Measurements from ENCODE around the gene HS3ST6.
A peak's percentile ranks its signal among the peaks of the same experiment; 100 is the strongest.

Gene HS3ST6

GRCh38 chr16:1874854-1875253 is 43.4 kb downstream of the HS3ST6 start:
- DNase-seq: no peak

- peak; percentile 47 for DNase-seq
Observed at GRCh38 chr16:1871974-1872635, 46.1 kb downstream of the HS3ST6 start, which contains the start of gene MEIOB. MEIOB (minus strand) TSS chr16:1872164; CDS start chr16:1868175, 3,989 bp downstream.

- DNase-seq: peak; percentile 81
Observed at GRCh38 chr16:1870365-1871082, 47.7 kb downstream of the HS3ST6 start.

DNA sequence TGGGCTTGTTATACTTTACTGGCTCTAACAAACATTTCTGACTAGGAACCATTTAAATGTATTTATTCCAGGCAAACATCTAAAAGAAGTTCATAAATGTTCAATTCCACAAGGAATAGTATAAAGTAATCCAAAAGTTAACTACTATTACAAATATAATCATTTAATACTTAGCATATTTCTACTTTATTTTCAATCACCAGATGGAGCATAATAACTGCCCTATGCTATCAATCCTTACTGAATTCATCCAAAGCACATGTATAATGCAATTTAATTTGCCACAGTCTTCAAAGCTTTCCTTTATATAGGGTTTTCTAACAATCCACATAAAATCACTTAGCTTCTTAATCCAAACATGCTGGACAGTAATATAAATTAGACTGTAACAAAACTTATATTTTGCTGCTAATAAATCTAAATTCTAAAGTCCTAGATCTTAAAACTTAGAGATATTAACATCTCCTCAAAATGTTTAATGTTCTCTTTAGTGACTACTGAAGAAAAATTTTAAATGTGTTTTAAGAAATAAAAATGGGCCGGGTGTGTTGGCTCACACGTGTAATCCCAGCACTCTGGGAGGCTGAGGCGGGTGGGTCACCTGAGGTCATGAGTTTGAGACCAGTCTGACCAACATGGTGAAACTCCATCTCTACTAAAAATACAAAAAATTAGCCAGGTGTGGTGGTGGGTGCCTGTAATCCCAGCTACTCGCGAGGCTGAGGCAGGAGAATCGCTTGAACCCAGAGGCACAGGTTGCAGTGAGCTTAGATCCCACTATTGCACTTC is 52.1 kb downstream of the HS3ST6 start:
- DNase-seq: no peak

DNA sequence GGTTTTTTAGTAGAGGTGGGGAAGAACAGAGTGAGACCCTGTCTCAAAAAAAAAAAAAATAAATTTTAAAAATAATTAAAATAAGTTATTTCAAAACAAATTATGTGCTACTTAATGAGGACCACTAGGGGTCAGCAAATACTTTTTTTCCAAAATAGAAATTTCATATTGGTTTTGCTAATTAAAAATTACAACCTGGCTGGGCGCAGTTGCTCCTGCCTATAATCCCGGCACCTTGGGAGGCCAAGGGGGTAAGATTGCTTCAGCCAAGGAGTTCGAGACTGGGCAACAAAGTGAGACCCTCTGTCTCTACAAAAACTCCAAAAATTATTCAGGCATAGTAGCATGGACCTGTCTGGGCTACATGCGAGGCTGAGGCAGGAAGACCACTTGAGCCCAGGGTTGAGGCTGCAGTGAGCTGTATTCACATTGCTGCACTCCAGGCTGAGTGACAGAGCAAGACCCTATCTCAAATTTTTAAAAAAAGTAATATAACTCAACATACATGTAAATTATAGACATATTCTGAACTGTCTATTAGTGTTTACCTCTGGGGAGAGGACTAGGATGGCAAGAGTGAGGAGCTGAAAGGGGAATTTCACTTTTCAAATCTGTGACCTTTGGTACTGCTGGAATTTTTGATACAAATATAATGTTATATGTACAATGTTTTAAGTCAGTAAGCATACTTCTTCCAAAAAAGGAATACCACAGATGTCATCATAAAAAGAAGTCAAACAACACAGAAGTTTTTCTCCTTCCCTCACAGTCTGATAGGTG is 54.3 kb downstream of the HS3ST6 start:
- peak; percentile 44 for DNase-seq

DNA sequence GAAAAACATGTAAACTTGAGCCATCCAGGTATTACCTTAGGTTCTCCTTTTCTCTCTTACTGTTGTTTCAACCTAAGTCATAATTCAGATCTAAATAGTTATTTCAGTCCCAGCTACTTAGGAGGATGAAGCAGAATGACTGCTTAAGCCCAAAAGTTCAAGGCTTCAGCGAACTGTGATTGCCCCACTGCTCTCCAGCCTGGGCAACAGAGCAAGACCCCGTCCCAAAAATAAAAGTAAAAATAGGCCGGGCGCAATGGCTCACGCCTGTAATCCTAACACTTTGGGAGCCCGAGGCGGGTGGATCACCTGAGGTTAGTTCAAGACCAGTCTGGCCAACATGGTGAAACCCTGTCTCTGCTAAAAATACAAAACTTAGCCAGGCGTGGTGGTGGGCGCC is 55.8 kb downstream of the HS3ST6 start:
- no peak for DNase-seq

- no peak for DNase-seq
Observed at GRCh38 chr16:1861730-1862129, 56.5 kb downstream of the HS3ST6 start.
